Left renal pelvis (tissue), 4 donors: ENCODE results near the gene BAZ1B. TPM values are rescaled to one million over a fixed set of nuclear protein-coding genes. Genes with fewer than 3 reads are reported as not detected.
"Not testable (repeated sequence)": the region's sequence is repeated elsewhere in the genome, so short reads cannot be mapped to it uniquely, and the experiment has no call there.

Source experiments
- DNase-seq, 4 donors: peaks; one replicate each; pipeline ENCODE4 v3.0.0-alpha.2; 2013; ENCODE audit warnings: low read depth in 4 of 4, low spot score in 3 of 4
- polyA plus RNA-seq, 4 donors: library from polyadenylated mRNA; unstranded; fragments of 120-200 nt; gene quantifications; one replicate each; pipeline ENCODE4 v1.2.1, GENCODE V29; 2013; ENCODE audit not compliant: insufficient read length in 4 of 4

Gene BAZ1B
- polyA plus RNA-seq, 4 donors, result 66.7 to 80.1 (median 72.3) TPM

- DNase-seq, result no peak
Measured at GRCh38 chr7:73512018-73512780, 9.9 kb downstream of the BAZ1B start.

- DNase-seq, result peak in 3 of 4 donors; percentile 6 to 14 (median 14)
Measured at GRCh38 chr7:73509463-73509862, 12.6 kb downstream of the BAZ1B start.

DNA sequence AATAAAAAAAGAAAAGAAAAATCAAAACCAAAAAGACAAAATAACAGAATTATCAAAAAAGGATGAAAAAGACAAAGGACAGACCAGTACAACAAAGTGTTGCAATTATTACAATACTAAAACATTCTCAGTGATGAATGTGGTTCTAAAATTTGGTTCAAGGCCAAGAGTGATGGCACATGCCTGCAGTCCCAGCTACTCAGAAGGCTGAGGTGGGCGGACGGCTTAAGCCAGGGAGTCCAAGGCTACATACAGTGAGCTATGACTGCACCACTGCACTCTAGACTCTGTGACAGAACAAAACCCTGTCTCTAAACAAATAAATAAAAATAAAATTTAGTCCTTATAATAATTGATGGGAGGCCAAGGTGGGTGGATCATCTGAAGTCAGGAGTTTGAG is 14.5 kb downstream of the BAZ1B start:
- no peak for DNase-seq

DNA sequence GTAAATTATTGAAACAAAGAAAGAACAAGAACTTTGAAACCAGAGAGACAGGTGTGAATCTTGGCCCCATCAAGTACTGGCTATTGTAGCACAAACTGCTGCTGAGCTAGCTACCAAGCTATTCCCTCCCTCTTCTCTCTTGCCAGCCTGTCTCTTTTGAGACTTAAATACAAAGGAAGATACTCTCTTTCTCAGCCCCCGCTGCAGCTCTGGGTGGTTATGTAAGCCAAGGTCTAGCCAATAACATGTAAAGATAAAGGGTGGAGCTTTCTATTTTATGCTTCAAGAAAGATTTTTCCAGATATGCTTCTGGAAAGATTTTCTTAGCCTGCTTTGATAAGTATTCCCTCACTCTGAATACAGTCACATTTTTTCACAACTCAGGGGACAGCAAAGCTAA is 17.2 kb downstream of the BAZ1B start:
- DNase-seq, result no peak

GRCh38 chr7:73504017-73504416 is 18.1 kb downstream of the BAZ1B start:
- no peak for DNase-seq

DNA sequence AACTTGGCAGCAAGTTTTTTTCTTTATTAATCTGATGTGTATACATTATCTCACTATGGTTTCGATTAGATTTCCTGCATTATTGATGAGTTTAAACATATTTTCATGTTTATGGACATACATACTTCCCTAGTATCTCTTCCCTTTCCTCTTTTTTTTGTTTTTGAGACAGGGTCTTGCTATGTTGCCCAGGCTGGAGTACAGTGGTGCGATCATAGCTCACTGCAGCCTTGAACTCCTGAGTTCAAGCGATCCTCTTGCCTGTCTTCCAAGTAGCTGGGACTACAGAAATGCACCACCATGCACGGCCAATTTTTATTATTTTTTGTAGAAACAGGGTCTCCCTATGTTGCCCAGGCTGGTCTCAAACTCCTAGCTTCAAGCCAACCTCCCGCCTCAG is 18.9 kb downstream of the BAZ1B start:
- DNase-seq, result no peak

- DNase-seq, result no peak
Measured at GRCh38 chr7:73496626-73497025, 25.5 kb downstream of the BAZ1B start.

DNA sequence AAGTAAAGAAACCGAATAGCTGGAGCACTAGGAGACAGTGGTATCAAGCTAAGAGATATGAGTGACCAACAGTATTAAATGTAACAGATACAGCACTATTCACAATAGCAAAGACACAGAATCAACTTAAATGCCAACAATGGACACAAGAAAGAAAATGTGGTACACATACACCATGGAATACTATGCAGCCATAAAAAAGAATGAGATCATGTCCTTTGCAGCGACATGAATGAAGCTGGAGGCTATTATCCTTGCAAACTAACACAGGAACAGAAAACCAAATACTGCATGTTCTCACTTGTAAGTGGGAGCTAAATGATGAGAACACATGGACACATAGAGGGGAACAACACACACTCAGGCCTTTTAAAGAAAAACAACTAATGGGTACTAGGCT is 26.6 kb downstream of the BAZ1B start:
- DNase-seq, result not testable (repeated sequence)

GRCh38 chr7:73489976-73490375 is 32.1 kb downstream of the BAZ1B start:
- no peak for DNase-seq

GRCh38 chr7:73487486-73487885 is 34.6 kb downstream of the BAZ1B start:
- DNase-seq, result no peak

GRCh38 chr7:73483171-73483570 is 38.9 kb downstream of the BAZ1B start:
- DNase-seq, result no peak

- DNase-seq, result no peak
Measured at GRCh38 chr7:73482746-73483145, 39.3 kb downstream of the BAZ1B start.

DNA sequence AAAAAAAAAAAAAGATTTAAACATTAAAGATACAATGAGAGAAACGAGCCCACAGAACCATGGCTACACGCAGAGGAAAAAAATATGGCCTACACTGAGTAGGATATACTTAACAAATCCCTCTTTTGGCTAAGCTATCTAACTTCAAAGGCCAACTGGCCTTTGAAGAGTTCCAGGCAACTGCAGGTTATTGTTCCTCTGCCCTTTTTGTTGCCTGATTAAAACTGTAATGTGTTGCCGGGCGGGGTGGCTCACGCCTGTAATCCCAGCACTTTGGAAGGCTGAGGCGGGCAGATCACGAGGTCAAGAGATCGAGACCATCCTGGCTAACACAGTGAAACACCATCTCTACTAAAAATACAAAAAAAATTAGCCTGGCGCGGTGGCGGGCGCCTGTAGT is 40.6 kb downstream of the BAZ1B start:
- DNase-seq, result not testable (repeated sequence)

- no peak for DNase-seq
Measured at GRCh38 chr7:73478549-73478948, 43.5 kb downstream of the BAZ1B start.

DNA sequence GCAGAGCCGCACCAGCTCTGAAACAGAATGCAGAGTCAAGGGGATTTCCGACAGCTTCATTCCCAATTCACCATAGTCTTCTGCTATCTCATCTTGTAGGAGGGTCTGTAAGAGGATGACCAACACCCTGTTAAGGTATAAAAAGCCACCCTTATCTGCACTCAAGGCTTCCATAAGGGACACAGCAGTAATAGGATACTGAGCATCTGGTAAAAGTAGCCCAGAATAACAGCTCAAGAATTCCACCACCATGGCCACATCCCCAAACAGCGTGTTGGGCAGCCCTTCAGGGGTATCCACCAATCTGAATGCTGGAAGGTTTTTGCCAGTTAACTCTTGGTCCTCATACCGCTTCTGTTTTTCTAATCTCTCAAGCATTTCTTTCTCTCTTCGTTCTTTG is 44.7 kb downstream of the BAZ1B start:
- no peak for DNase-seq

DNA sequence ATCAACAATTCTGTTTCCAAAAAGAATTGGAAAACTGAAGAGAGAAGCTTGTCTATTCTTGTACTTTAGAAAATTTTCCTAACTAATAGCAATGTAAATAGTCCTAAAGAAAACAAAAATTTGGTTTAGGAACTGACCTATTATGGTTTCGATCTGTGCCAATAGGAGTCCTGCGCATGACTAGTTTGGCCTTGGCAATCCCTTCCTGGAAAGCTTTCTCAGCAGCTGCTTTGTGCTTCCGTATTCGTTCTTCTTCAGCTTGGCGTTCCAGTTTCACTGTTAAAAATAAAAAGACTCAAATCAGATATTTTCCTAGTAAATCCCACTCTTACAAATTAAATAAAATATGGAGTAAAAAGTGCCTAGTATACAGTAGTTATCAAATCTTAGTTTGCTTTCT is 51.9 kb downstream of the BAZ1B start:
- DNase-seq, result no peak

- not testable (repeated sequence) for DNase-seq
Measured at GRCh38 chr7:73467046-73467445, 55.0 kb downstream of the BAZ1B start.

DNA sequence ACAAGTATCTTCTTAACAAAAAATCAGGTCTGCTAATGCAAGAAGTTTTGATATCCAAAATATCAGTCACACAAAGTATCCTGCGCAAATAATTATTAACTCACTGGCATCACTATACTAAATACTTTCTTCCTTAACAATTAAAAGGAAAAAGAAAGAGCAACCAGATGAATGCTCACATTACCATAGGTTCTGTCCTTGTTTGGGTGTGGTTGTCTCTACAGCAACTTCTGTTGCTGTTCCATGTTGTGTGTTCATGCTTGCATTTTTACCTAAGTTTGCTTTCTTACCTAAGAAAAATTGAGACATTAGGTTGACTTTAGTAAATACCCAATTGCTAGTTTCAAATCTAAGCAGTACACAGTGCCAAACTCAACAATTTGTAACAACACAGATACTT is 56.0 kb downstream of the BAZ1B start:
- no peak for DNase-seq

DNA sequence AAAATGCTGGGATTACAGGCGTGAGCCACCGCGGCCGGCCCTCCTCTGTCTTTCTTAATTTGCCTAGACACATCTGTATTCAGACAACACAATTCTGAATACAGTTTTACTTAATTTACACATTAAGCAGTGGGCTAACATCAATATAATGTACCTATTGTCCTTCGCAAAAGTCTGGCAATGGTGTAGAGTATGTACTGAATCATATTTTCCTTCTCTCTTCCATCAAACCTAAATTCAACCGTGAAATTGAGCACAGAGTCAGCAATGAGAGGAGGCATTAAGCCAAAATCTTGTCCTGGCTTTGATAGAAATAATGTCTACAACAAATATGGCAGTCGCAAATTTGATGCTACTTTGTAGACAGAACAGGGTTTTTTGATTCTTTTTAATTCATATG is 58.1 kb downstream of the BAZ1B start:
- DNase-seq, result no peak

DNA sequence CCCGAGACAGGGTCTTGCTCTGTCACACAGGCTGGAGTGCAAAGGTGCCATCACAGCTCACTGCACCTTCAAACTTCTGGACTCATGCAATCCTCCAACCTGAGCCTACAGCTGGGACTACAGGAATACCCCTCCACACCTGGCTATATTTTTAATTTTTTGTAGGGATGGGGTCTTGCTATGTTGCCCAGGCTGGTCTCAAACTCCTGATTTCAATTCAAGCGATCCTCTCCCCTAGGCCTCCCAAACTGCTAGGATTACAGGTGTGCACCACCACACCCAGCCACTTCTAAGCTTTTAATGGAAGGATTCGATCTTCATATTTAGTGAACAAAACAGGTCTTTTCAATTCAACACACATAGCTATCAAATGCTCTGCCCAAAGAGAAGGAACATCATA is 58.8 kb downstream of the BAZ1B start:
- no peak for DNase-seq

DNA sequence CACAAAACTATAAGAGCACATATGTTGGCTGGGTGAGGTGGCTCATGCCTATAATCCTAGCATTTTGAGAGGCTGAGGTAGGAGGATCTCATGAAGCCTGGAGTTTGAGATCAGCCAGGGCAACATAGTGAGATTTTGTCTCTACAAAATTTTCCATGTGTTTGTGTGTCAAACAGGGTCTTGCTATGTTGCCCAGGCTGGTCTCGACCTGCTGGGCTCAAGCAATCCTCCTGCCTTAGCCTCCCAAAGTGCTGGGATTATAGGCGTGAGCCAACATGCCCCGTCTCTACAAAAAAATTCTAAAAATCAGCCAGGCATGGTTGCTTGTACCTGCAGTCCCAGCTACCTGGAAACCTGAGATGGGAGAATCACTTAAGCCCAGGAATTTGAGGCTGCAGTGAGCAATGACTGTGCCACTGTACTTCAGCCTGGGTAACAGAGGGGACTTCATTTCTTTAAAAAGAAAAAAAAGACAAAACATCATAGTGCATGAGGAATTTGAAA is 60.3 kb downstream of the BAZ1B start:
- DNase-seq, result no peak

DNA sequence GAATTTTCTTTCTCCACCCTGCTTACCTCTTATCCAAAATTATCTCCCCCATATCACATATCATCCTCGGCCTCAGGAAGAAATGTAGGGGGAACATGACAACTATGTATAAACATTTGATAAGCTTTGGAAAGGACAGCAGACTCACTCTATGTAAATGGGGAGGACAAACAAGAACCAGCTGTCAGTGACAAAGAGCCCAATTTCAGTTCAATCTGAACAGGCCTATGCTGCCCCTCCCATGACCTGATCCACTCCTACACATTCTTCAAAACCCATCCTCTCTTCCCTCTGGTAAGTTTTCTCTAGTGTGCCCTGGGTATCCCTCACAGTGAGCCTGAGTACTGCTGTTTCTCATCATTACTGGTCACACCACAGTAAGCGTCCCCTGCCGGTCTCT is 67.7 kb downstream of the BAZ1B start:
- DNase-seq, result no peak
